Measurements from ENCODE around the gene ID2. TPM values are rescaled to one million over a fixed set of nuclear protein-coding genes. Genes with fewer than 3 reads are reported as not detected.
A peak's percentile ranks its signal among the peaks of the same experiment; 100 is the strongest.

The ID2 gene
- total and polyA plus RNA-seq, 2 of the 13 experiments (the other 11 are each of a cell fraction or from before 2014, with no cell fraction given): 214 to 719 TPM

DNA sequence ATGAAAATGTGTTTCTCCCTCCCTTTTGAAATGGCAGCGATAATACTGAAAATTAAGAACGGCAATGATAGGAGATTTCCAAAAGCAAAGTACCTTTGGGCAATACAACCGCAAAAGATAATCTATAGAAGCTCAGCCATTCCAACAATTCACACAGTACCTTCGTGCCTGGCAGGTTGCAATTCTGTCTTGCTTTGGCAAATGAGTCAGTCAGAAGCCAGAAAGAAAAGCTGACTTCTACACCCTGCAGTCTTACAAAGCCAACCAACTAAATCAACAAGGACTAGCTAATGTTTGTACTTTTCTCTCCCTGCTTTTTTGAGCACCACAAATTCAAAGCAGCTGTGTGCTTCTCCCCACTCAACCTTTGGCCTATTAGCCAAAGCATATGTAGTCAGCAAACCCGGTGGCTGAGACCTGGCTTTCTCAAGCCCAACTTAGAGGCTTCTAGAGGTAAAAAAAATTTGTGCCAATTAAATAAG is 25.7 kb upstream of the ID2 start (continued):
- 0 out of 2 replicates have a peak, but pooled peaks have one; percentile 28 for TF ChIP-seq KAT8 (CRISPR knock-in tag; IDR thresholded peaks at IDR 0.05)
- no peak; the same call in 1 of the 2 replicates for TF ChIP-seq SIX1 (CRISPR knock-in tag; IDR thresholded peaks at IDR 0.05; ENCODE audit: borderline replicate concordance)
- peak; percentile 33 to 41; a peak in 3 of 4 replicates for TF ChIP-seq MAFK (conservative IDR thresholded peaks at IDR 0.05 in 1 of 2, IDR thresholded peaks at IDR 0.05 in 1 of 2; ENCODE audit: low read length in 2 of 2)
- no peak for TF ChIP-seq CENPX (CRISPR knock-in tag; IDR thresholded peaks at IDR 0.05)
- peak; percentile 100 for TF ChIP-seq ZNF605 (CRISPR knock-in tag; IDR thresholded peaks at IDR 0.05)
- TF ChIP-seq ZNF24 (IDR thresholded peaks at IDR 0.05): no peak; the same call in 1 of the 2 replicates
- no peak for TF ChIP-seq KAT2B (IDR thresholded peaks at IDR 0.05; ENCODE audit: borderline replicate concordance, low read depth, low read length)
- no peak for TF ChIP-seq ZNF260 (CRISPR knock-in tag; IDR thresholded peaks at IDR 0.05; ENCODE audit: borderline replicate concordance, low read depth)
- no peak for TF ChIP-seq BRD4 (CRISPR knock-in tag; IDR thresholded peaks at IDR 0.05)
- peak; percentile 44; the same call in 1 of the 2 replicates for TF ChIP-seq ISL2 (CRISPR knock-in tag; IDR thresholded peaks at IDR 0.05)
- no peak for TF ChIP-seq ZNF772 (CRISPR knock-in tag; IDR thresholded peaks at IDR 0.05)
- TF ChIP-seq, protein P1, sequence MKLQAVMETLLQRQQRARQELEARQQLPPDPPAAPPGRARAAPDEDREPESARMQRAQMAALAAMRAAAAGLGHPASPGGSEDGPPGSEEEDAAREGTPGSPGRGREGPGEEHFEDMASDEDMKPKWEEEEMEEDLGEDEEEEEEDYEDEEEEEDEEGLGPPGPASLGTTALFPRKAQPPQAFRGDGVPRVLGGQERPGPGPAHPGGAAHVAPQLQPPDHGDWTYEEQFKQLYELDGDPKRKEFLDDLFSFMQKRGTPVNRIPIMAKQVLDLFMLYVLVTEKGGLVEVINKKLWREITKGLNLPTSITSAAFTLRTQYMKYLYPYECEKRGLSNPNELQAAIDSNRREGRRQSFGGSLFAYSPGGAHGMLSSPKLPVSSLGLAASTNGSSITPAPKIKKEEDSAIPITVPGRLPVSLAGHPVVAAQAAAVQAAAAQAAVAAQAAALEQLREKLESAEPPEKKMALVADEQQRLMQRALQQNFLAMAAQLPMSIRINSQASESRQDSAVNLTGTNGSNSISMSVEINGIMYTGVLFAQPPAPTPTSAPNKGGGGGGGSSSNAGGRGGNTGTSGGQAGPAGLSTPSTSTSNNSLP (IDR thresholded peaks at IDR 0.05; ENCODE audit: low read depth, low read length): 0 out of 2 replicates have a peak, but pooled peaks have one; percentile 43
- TF ChIP-seq SP5 (CRISPR knock-in tag; IDR thresholded peaks at IDR 0.05; ENCODE audit: borderline replicate concordance, low read depth): no peak
- peak; percentile 82; the same call in 1 of the 2 replicates for TF ChIP-seq SMAD3 (CRISPR knock-in tag; IDR thresholded peaks at IDR 0.05)
- peak; percentile 86 for TF ChIP-seq HDAC2 (CRISPR knock-in tag; IDR thresholded peaks at IDR 0.05)
- TF ChIP-seq MXI1 (IDR thresholded peaks at IDR 0.05; ENCODE audit: borderline replicate concordance, low read depth, low read length): 0 out of 3 replicates have a peak, but pooled peaks have one; percentile 30
- TF ChIP-seq, protein P2, sequence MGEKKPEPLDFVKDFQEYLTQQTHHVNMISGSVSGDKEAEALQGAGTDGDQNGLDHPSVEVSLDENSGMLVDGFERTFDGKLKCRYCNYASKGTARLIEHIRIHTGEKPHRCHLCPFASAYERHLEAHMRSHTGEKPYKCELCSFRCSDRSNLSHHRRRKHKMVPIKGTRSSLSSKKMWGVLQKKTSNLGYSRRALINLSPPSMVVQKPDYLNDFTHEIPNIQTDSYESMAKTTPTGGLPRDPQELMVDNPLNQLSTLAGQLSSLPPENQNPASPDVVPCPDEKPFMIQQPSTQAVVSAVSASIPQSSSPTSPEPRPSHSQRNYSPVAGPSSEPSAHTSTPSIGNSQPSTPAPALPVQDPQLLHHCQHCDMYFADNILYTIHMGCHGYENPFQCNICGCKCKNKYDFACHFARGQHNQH (CRISPR knock-in tag; IDR thresholded peaks at IDR 0.05): peak; percentile 95
- peak; percentile 77; the same call in 1 of the 2 replicates for TF ChIP-seq NCOR1 (IDR thresholded peaks at IDR 0.05; ENCODE audit: borderline replicate concordance, low read length)
- TF ChIP-seq BRCA1 (CRISPR knock-in tag; IDR thresholded peaks at IDR 0.05): no peak
- no peak for TF ChIP-seq ZSCAN12 (CRISPR knock-in tag; IDR thresholded peaks at IDR 0.05)
- no peak for TF ChIP-seq NR1H2 (CRISPR knock-in tag; IDR thresholded peaks at IDR 0.05; ENCODE audit: borderline replicate concordance, low read depth)
- no peak for TF ChIP-seq ZNF101 (CRISPR knock-in tag; IDR thresholded peaks at IDR 0.05; ENCODE audit: borderline replicate concordance, low read depth)
- TF ChIP-seq ZNF674 (CRISPR knock-in tag; IDR thresholded peaks at IDR 0.05; ENCODE audit: low read depth): 0 out of 2 replicates have a peak, but pooled peaks have one; percentile 41
- TF ChIP-seq, protein P3, sequence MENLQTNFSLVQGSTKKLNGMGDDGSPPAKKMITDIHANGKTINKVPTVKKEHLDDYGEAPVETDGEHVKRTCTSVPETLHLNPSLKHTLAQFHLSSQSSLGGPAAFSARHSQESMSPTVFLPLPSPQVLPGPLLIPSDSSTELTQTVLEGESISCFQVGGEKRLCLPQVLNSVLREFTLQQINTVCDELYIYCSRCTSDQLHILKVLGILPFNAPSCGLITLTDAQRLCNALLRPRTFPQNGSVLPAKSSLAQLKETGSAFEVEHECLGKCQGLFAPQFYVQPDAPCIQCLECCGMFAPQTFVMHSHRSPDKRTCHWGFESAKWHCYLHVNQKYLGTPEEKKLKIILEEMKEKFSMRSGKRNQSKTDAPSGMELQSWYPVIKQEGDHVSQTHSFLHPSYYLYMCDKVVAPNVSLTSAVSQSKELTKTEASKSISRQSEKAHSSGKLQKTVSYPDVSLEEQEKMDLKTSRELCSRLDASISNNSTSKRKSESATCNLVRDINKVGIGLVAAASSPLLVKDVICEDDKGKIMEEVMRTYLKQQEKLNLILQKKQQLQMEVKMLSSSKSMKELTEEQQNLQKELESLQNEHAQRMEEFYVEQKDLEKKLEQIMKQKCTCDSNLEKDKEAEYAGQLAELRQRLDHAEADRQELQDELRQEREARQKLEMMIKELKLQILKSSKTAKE (CRISPR knock-in tag; IDR thresholded peaks at IDR 0.05; ENCODE audit: borderline replicate concordance): peak; percentile 45
- TF ChIP-seq, protein P4, sequence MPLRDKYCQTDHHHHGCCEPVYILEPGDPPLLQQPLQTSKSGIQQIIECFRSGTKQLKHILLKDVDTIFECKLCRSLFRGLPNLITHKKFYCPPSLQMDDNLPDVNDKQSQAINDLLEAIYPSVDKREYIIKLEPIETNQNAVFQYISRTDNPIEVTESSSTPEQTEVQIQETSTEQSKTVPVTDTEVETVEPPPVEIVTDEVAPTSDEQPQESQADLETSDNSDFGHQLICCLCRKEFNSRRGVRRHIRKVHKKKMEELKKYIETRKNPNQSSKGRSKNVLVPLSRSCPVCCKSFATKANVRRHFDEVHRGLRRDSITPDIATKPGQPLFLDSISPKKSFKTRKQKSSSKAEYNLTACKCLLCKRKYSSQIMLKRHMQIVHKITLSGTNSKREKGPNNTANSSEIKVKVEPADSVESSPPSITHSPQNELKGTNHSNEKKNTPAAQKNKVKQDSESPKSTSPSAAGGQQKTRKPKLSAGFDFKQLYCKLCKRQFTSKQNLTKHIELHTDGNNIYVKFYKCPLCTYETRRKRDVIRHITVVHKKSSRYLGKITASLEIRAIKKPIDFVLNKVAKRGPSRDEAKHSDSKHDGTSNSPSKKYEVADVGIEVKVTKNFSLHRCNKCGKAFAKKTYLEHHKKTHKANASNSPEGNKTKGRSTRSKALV (CRISPR knock-in tag; IDR thresholded peaks at IDR 0.05): 0 out of 2 replicates have a peak, but pooled peaks have one; percentile 61

Data from HepG2 (cell line).